Parathyroid adenoma (tissue), 2 donors: Measurements from ENCODE around the gene TNRC6B.

Source experiments
- H2AFZ ChIP-seq: fragments of 300-600 bp; sonication (generic); one replicate; pipeline ENCODE4 v1.7.0; 2017; ENCODE audit warnings: antibody characterized with exemption, mild to moderate bottlenecking
- H3K27ac ChIP-seq: fragments of 300-600 bp; sonication (generic); one replicate; pipeline ENCODE4 v1.7.0; 2017
- H3K27me3 ChIP-seq: fragments of 300-600 bp; sonication (generic); one replicate; pipeline ENCODE4 v1.7.0; 2017; ENCODE audit warnings: low read length; ENCODE audit not compliant: control insufficient read depth, insufficient read depth
- H3K36me3 ChIP-seq: fragments of 300-600 bp; sonication (generic); one replicate; pipeline ENCODE4 v1.7.0; 2017; ENCODE audit warnings: low read length; ENCODE audit not compliant: control insufficient read depth, insufficient read depth
- H3K4me1 ChIP-seq: fragments of 300-600 bp; sonication (generic); one replicate; pipeline ENCODE4 v1.7.0; 2017; ENCODE audit warnings: control low read depth
- H3K4me2 ChIP-seq: fragments of 300-600 bp; sonication (generic); one replicate; pipeline ENCODE4 v1.7.0; 2017; ENCODE audit warnings: low read length
- H3K4me3 ChIP-seq: fragments of 300-600 bp; sonication (generic); one replicate; pipeline ENCODE4 v1.7.0; 2017; ENCODE audit warnings: low read depth, low read length
- H3K79me2 ChIP-seq: fragments of 300-600 bp; sonication (generic); one replicate; pipeline ENCODE4 v1.7.0; 2017; ENCODE audit warnings: control low read depth
- H3K9ac ChIP-seq: fragments of 300-600 bp; sonication (generic); one replicate; pipeline ENCODE4 v1.7.0; 2017; ENCODE audit warnings: mild to moderate bottlenecking
- H3K9me3 ChIP-seq: fragments of 300-600 bp; sonication (generic); one replicate; pipeline ENCODE4 v1.7.0; 2017; ENCODE audit warnings: low read length; ENCODE audit not compliant: control insufficient read depth
- CTCF ChIP-seq: fragments of 300-600 bp; sonication (generic); IDR thresholded peaks from one replicate; pipeline ENCODE4 v1.7.0; 2017; ENCODE audit warnings: antibody characterized with exemption, mild to moderate bottlenecking
- donor health status: primary hyperparathyroidism.

Gene TNRC6B

GRCh38 chr22:40256516-40256915 is 78.8 kb downstream of the TNRC6B start:
- peaks cover 2% of the 10 kb centered on the region for H3K79me2 ChIP-seq
- H3K4me2 ChIP-seq: no peak overlapping the region
- no peak for TF ChIP-seq CTCF
- no peaks in the 10 kb centered on the region for H3K9me3 ChIP-seq
- no peak overlapping the region for H3K27ac ChIP-seq
- H3K9ac ChIP-seq: no peak overlapping the region
- no peaks in the 10 kb centered on the region for H3K27me3 ChIP-seq
- no peaks in the 10 kb centered on the region for H3K36me3 ChIP-seq
- no peak overlapping the region for H3K4me3 ChIP-seq
- H3K4me1 ChIP-seq: no peaks in the 10 kb centered on the region
- H2AFZ ChIP-seq: no peak overlapping the region

GRCh38 chr22:40258017-40258416 is 80.3 kb downstream of the TNRC6B start:
- TF ChIP-seq CTCF: no peak
- Histone ChIP-seq H3K27me3 (no peaks in the 10 kb centered on the region), H3K4me2 (no peak overlapping the region), H3K36me3 (no peaks in the 10 kb centered on the region), H3K9ac (no peak overlapping the region), H3K79me2 (peaks cover 6% of the 10 kb centered on the region), H3K9me3 (no peaks in the 10 kb centered on the region), H2AFZ (no peak overlapping the region), H3K4me3 (no peak overlapping the region), H3K4me1 (no peaks in the 10 kb centered on the region), H3K27ac (no peak overlapping the region)

GRCh38 chr22:40258501-40258915 is 80.8 kb downstream of the TNRC6B start:
- Histone ChIP-seq H3K36me3 (no peaks in the 10 kb centered on the region), H3K9ac (no peak overlapping the region), H2AFZ (no peak overlapping the region)

GRCh38 chr22:40261783-40262182 is 84.1 kb downstream of the TNRC6B start:
- Histone ChIP-seq H3K4me1 (no peaks in the 10 kb centered on the region), H3K4me3 (no peak overlapping the region), H3K79me2 (peaks cover 4% of the 10 kb centered on the region), H3K27ac (no peak overlapping the region), H3K4me2 (no peak overlapping the region), H3K9ac (no peak overlapping the region), H3K36me3 (no peaks in the 10 kb centered on the region), H3K27me3 (no peaks in the 10 kb centered on the region), H2AFZ (no peak overlapping the region), H3K9me3 (no peaks in the 10 kb centered on the region)
- TF ChIP-seq CTCF: no peak

More at GRCh38 chr22:40258501-40258915, 80.8 kb downstream of the TNRC6B start:
- H3K27ac ChIP-seq: no peak overlapping the region
- no peak overlapping the region for H3K4me3 ChIP-seq
- no peaks in the 10 kb centered on the region for H3K4me1 ChIP-seq
- peaks cover 4% of the 10 kb centered on the region for H3K79me2 ChIP-seq
- no peak for TF ChIP-seq CTCF
- H3K4me2 ChIP-seq: no peak overlapping the region
- H3K9me3 ChIP-seq: no peaks in the 10 kb centered on the region
- no peaks in the 10 kb centered on the region for H3K27me3 ChIP-seq

- H3K27me3 ChIP-seq: no peaks in the 10 kb centered on the region
- TF ChIP-seq CTCF: no peak
- no peak overlapping the region for H3K4me3 ChIP-seq
- no peaks in the 10 kb centered on the region for H3K4me1 ChIP-seq
- no peak overlapping the region for H3K4me2 ChIP-seq
- H3K9me3 ChIP-seq: no peaks in the 10 kb centered on the region
- no peaks in the 10 kb centered on the region for H3K36me3 ChIP-seq
- no peak overlapping the region for H2AFZ ChIP-seq
- H3K79me2 ChIP-seq: peaks cover 4% of the 10 kb centered on the region
- H3K9ac ChIP-seq: no peak overlapping the region
- H3K27ac ChIP-seq: no peak overlapping the region
Measured at GRCh38 chr22:40263191-40263590, 85.5 kb downstream of the TNRC6B start.
